Glutamatergic neuron (in vitro differentiated cells): ENCODE results near the gene PCDHA11. TPM values are rescaled to one million over a fixed set of nuclear protein-coding genes. Genes with fewer than 3 reads are reported as not detected.
"Not testable (repeated sequence)": the region's sequence is repeated elsewhere in the genome, so short reads cannot be mapped to it uniquely, and the experiment has no call there.

Experiments
- DNase-seq: peaks from one replicate; pipeline ENCODE4 v3.0.0; 2022
- H3K27ac Mint-ChIP-seq: one replicate; pipeline ENCODE4 v1.8.0; 2020; ENCODE audit warnings: mild to moderate bottlenecking, mixed read lengths, inconsistent platforms; ENCODE audit not compliant: unreplicated experiment
- H3K27me3 Mint-ChIP-seq: one replicate; pipeline ENCODE4 v1.8.0; 2020; ENCODE audit warnings: mild to moderate bottlenecking, moderate library complexity, mixed read lengths, inconsistent platforms; ENCODE audit not compliant: unreplicated experiment
- H3K36me3 Mint-ChIP-seq: one replicate; pipeline ENCODE4 v1.8.0; 2020; ENCODE audit warnings: mild to moderate bottlenecking, mixed read lengths, inconsistent platforms; ENCODE audit not compliant: unreplicated experiment
- H3K4me1 Mint-ChIP-seq: one replicate; pipeline ENCODE4 v1.8.0; 2020; ENCODE audit warnings: mild to moderate bottlenecking, low read depth, mixed read lengths, inconsistent platforms; ENCODE audit not compliant: unreplicated experiment
- H3K4me3 Mint-ChIP-seq: one replicate; pipeline ENCODE4 v1.8.0; 2020; ENCODE audit warnings: mild to moderate bottlenecking, mixed read lengths, inconsistent platforms; ENCODE audit not compliant: unreplicated experiment
- H3K9me3 Mint-ChIP-seq: one replicate; pipeline ENCODE4 v1.8.0; 2020; ENCODE audit warnings: mild to moderate bottlenecking, moderate library complexity, mixed read lengths, inconsistent platforms; ENCODE audit not compliant: unreplicated experiment
- total RNA-seq: library from RNA; stranded (reverse); fragmentation: NEBNext Ultra II Directional; extraction: Animal tissue kit (Norgen Biotek cat#: 25700); gene quantifications from one replicate; pipeline ENCODE4 v1.2.1, GENCODE V29; 2021; ENCODE audit not compliant: unreplicated experiment
- TF ChIP-seq, protein P1 (sequence below): fragments of 200-600 bp; sonication (generic); IDR thresholded peaks from one replicate; pipeline ENCODE4 v1.5.0; 2021; ENCODE audit not compliant: partially characterized antibody, unreplicated experiment

Gene PCDHA11
- total RNA-seq, 1 donor from 2014 or later: 23.2 TPM

DNA sequence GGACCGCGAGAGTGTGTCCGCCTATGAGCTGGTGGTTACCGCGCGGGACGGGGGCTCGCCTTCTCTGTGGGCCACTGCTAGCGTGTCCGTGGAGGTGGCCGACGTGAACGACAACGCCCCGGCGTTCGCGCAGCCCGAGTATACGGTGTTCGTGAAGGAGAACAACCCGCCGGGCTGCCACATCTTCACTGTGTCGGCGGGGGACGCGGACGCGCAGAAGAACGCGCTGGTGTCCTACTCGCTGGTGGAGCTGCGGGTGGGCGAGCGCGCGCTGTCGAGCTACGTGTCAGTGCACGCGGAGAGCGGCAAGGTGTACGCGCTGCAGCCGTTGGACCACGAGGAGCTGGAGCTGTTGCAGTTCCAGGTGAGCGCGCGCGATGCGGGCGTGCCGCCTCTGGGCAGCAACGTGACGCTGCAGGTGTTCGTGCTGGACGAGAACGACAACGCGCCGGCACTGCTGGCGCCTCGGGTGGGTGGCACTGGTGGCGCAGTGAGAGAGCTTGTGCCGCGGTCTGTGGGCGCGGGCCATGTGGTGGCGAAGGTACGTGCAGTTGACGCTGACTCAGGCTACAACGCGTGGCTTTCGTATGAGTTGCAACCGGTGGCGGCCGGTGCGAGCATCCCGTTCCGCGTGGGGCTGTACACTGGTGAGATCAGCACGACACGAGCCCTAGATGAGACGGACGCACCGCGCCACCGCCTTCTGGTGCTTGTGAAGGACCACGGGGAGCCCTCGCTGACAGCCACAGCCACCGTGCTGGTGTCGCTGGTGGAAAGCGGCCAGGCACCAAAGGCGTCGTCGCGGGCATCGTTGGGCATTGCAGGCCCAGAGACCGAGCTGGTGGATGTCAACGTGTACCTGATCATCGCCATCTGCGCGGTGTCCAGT is 32.9 kb upstream of the PCDHA11 start:
- H3K4me3 Mint-ChIP-seq: no peak overlapping the region
- H3K9me3 Mint-ChIP-seq: peaks cover 18% of the 10 kb centered on the region
- no peak overlapping the region for H3K27ac Mint-ChIP-seq
- TF ChIP-seq, protein P1, sequence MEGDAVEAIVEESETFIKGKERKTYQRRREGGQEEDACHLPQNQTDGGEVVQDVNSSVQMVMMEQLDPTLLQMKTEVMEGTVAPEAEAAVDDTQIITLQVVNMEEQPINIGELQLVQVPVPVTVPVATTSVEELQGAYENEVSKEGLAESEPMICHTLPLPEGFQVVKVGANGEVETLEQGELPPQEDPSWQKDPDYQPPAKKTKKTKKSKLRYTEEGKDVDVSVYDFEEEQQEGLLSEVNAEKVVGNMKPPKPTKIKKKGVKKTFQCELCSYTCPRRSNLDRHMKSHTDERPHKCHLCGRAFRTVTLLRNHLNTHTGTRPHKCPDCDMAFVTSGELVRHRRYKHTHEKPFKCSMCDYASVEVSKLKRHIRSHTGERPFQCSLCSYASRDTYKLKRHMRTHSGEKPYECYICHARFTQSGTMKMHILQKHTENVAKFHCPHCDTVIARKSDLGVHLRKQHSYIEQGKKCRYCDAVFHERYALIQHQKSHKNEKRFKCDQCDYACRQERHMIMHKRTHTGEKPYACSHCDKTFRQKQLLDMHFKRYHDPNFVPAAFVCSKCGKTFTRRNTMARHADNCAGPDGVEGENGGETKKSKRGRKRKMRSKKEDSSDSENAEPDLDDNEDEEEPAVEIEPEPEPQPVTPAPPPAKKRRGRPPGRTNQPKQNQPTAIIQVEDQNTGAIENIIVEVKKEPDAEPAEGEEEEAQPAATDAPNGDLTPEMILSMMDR: no peak
- DNase-seq: no peak
- H3K27me3 Mint-ChIP-seq: peaks cover 5% of the 10 kb centered on the region
- no peaks in the 10 kb centered on the region for H3K4me1 Mint-ChIP-seq
- H3K36me3 Mint-ChIP-seq: peaks cover 59% of the 10 kb centered on the region

DNA sequence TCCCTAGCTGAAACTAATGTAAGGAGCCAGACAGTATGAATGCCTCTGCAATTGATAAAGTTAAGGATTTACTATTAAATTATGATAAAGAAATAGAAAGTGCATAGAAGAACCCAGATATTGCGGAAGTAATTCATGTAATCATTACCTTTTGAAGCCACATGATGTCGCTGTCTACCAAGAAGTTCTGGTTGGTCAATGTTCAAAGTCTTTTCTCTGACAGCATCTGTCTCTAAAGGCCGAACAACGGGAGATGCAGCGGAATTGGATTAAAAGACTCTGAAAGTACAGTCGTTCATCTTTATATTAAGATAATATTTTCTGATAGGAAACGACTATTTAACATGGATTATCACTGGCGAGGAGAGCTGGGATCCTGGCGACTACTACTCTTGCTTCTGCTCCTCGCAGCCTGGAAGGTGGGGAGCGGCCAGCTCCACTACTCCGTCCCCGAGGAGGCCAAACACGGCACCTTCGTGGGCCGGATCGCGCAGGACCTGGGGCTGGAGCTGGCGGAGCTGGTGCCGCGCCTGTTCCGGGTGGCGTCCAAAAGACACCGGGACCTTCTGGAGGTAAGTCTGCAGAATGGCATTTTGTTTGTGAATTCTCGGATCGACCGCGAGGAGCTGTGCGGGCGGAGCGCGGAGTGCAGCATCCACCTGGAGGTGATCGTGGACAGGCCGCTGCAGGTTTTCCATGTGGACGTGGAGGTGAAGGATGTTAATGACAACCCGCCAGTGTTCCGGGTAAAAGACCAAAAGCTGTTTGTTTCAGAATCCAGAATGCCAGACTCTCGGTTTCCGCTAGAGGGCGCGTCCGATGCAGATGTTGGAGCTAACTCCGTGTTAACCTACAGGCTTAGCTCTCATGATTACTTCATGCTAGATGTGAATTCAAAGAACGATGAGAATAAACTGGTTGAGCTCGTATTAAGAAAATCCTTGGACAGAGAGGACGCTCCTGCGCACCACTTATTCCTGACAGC is 27.5 kb upstream of the PCDHA11 start, which contains the start of gene PCDHA8:
Gene PCDHA8, plus strand, starts transcription at position 210 of the 985 bp plus-strand sequence. Its CDS starts 135 bp downstream, at position 345.
- DNase-seq: no peak
- H3K4me3 Mint-ChIP-seq: no peak within 1 kb of the TSS
- H3K4me1 Mint-ChIP-seq: no peaks in the 10 kb centered on the region
- TF ChIP-seq, protein P1: no peak
- peaks cover 8% of the 10 kb centered on the region for H3K9me3 Mint-ChIP-seq
- no peak within 1 kb of the TSS for H3K27ac Mint-ChIP-seq
- peaks cover 3% of the 10 kb centered on the region for H3K27me3 Mint-ChIP-seq
- peaks cover 42% of the 10 kb centered on the region for H3K36me3 Mint-ChIP-seq

DNA sequence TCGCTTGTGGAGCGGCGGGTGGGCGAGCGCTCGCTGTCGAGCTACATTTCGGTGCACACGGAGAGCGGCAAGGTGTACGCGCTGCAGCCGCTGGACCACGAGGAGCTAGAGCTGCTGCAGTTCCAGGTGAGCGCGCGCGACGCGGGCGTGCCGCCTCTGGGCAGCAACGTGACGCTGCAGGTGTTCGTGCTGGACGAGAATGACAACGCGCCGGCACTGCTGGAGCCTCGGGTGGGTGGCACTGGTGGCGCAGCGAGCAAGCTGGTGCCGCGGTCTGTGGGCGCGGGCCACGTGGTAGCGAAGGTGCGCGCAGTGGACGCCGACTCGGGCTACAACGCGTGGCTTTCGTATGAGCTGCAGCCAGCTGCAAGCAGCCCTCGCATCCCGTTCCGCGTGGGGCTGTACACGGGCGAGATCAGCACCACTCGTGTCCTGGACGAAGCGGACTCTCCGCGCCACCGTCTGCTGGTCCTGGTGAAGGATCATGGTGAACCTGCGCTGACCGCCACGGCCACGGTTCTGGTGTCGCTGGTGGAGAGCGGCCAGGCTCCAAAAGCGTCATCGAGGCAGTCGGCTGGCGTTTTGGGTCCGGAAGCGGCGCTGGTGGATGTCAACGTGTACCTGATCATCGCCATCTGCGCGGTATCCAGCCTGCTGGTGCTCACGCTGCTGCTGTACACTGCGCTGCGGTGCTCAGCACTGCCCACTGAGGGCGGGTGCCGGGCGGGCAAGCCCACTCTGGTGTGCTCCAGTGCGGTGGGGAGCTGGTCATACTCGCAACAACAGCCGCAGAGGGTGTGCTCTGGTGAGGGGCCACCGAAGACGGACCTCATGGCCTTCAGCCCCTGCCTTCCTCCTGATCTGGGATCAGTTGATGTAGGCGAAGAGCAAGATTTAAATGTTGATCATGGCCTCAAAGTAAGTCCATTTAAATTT is 25.7 kb upstream of the PCDHA11 start:
- Mint-ChIP-seq H3K4me3 (no peak overlapping the region), H3K27ac (no peak overlapping the region), H3K36me3 (peaks cover 49% of the 10 kb centered on the region), H3K4me1 (peaks cover 5% of the 10 kb centered on the region), H3K9me3 (peaks cover 9% of the 10 kb centered on the region), H3K27me3 (peaks cover 4% of the 10 kb centered on the region)
- DNase-seq: no peak
- TF ChIP-seq, protein P1: no peak

DNA sequence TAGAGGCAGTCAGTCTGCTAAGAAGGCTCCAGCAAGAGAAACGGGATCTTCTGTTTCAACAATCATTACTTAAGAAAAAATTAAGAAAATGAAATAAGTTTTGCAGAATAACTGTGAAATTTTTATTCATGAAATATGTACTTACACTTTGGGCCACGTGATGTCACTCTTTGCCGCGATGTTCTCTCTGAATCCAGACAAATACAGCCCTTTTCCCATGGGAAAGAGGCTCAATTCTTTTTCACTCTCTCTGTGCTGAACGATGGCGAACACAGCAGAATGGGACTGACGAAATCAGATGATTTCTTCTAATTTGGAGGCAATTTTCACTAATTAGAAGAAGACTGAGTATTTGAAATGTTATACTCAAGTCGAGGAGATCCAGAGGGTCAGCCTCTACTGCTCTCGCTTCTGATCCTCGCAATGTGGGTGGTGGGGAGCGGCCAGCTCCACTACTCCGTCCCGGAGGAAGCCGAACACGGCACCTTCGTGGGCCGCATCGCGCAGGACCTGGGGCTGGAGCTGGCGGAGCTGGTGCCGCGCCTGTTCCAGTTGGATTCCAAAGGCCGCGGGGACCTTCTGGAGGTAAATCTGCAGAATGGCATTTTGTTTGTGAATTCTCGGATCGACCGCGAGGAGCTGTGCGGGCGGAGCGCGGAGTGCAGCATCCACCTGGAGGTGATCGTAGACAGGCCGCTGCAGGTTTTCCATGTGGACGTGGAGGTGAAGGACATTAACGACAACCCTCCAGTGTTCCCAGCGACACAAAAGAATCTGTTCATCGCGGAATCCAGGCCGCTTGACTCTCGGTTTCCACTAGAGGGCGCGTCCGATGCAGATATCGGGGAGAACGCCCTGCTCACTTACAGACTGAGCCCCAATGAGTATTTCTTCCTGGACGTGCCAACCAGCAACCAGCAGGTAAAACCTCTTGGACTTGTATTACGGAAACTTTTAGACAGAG is 20.3 kb upstream of the PCDHA11 start, which contains the start of gene PCDHA9:
Gene PCDHA9, plus strand, starts transcription at position 244 of the 964 bp plus-strand sequence. Its CDS starts 114 bp downstream, at position 358.
- Mint-ChIP-seq H3K36me3 (peaks cover 34% of the 10 kb centered on the region), H3K27ac (peak within 1 kb of the TSS; percentile 91), H3K9me3 (peaks cover 10% of the 10 kb centered on the region), H3K4me3 (peak within 1 kb of the TSS; percentile 91)
- not testable (repeated sequence) for H3K27me3 Mint-ChIP-seq, DNase-seq, H3K4me1 Mint-ChIP-seq

DNA sequence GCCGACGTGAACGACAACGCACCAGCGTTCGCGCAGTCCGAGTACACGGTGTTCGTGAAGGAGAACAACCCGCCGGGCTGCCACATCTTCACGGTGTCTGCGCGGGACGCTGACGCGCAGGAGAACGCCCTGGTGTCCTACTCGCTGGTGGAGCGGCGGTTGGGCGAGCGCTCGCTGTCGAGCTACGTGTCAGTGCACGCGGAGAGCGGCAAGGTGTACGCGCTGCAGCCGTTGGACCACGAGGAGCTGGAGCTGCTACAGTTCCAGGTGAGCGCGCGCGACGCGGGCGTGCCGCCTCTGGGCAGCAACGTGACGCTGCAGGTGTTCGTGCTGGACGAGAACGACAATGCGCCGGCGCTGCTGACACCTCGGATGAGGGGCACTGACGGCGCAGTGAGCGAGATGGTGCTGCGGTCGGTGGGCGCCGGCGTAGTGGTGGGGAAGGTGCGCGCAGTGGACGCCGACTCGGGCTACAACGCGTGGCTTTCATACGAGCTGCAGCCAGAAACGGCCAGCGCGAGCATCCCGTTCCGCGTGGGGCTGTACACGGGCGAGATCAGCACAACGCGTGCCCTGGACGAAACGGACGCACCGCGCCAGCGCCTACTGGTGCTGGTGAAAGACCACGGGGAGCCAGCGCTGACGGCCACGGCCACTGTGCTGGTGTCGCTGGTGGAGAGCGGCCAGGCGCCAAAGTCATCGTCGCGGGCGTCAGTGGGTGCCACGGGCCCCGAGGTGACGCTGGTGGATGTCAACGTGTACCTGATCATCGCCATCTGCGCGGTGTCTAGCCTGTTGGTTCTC is 18.7 kb upstream of the PCDHA11 start:
- not testable (repeated sequence) for H3K27me3 Mint-ChIP-seq, H3K4me3 Mint-ChIP-seq, DNase-seq, H3K4me1 Mint-ChIP-seq, H3K27ac Mint-ChIP-seq
- peaks cover 29% of the 10 kb centered on the region for H3K36me3 Mint-ChIP-seq
- peaks cover 10% of the 10 kb centered on the region for H3K9me3 Mint-ChIP-seq
